ENCODE results near the gene MYO9A. TPM values are rescaled to one million over a fixed set of nuclear protein-coding genes. Genes with fewer than 3 reads are reported as not detected.
"Not testable (repeated sequence)": the region's sequence is repeated elsewhere in the genome, so short reads cannot be mapped to it uniquely, and the experiment has no call there.

The MYO9A gene
- total and polyA plus RNA-seq, 11 donors: 3.2 to 33.9 (median 29.9) TPM

- DNase-seq (no peak), ATAC-seq (no peak)
- H3K4me1 ChIP-seq: peaks cover 0 to 16% (median 7%) of the 10 kb centered on the region in 12 donors
- no peak overlapping the region for H3K4me3 ChIP-seq
- TF ChIP-seq POLR2A (IDR thresholded peaks at IDR 0.05): no peak
- TF ChIP-seq CTCF (IDR thresholded peaks at IDR 0.05): no peak
- intact Hi-C loops (cut with DNase I): loop anchor here in 2 of 10 donors (5.0 to 10.0 kb wide), 2 partner anchors 104 to 121 kb away; no protein-coding TSS in a partner anchor
- WGBS, 4 donors: 88 to 92% (median 89%) methylated on average over 7 of the region's 7 CpGs
- peaks cover 0 to 19% (median 0%) of the 10 kb centered on the region in 9 donors for H3K36me3 ChIP-seq
- no peak overlapping the region for H3K27ac ChIP-seq
- H3K9me3 ChIP-seq: peaks cover 0 to 10% (median 0%) of the 10 kb centered on the region in 12 donors
- no peaks in the 10 kb centered on the region for H3K27me3 ChIP-seq
Measured at GRCh38 chr15:72033711-72034110, 84.2 kb downstream of the MYO9A start.

GRCh38 chr15:72033285-72033684 is 84.7 kb downstream of the MYO9A start:
- intact Hi-C loops (cut with DNase I): loop anchor here in 2 of 10 donors (5.0 to 10.0 kb wide), 2 partner anchors 104 to 122 kb away; no protein-coding TSS in a partner anchor

GRCh38 chr15:72021604-72022003 is 96.3 kb downstream of the MYO9A start:
- Histone ChIP-seq H3K27ac (no peak overlapping the region), H3K27me3 (no peaks in the 10 kb centered on the region), H3K4me3 (no peak overlapping the region), H3K9me3 (peaks cover 0 to 9% (median 0%) of the 10 kb centered on the region in 12 donors), H3K36me3 (peaks cover 0 to 43% (median 20%) of the 10 kb centered on the region in 9 donors), H3K4me1 (no peaks in the 10 kb centered on the region)
- 76 to 84% (median 81%) methylated on average over 2 of the region's 2 CpGs for WGBS, 4 donors
- ATAC-seq (no peak), DNase-seq (no peak)
- intact Hi-C loops (cut with DNase I): loop anchor here in 1 of 10 donors (10.0 kb wide), 1 partner anchor 133 kb away; no protein-coding TSS in a partner anchor
- TF ChIP-seq POLR2A (IDR thresholded peaks at IDR 0.05): no peak
- no peak for TF ChIP-seq CTCF (IDR thresholded peaks at IDR 0.05)

More at GRCh38 chr15:72033285-72033684, 84.7 kb downstream of the MYO9A start:
- no peaks in the 10 kb centered on the region for H3K27me3 ChIP-seq
- DNase-seq (no peak), ATAC-seq (no peak)
- no peak overlapping the region for H3K27ac ChIP-seq
- peaks cover 0 to 10% (median 0%) of the 10 kb centered on the region in 12 donors for H3K9me3 ChIP-seq
- H3K4me1 ChIP-seq: peaks cover 0 to 16% (median 7%) of the 10 kb centered on the region in 12 donors
- no peak overlapping the region for H3K4me3 ChIP-seq
- TF ChIP-seq POLR2A (IDR thresholded peaks at IDR 0.05): no peak
- TF ChIP-seq CTCF (IDR thresholded peaks at IDR 0.05): no peak
- H3K36me3 ChIP-seq: peaks cover 0 to 19% (median 0%) of the 10 kb centered on the region in 9 donors
- 34 to 45% (median 38%) methylated on average over 3 of the region's 3 CpGs for WGBS, 4 donors

GRCh38 chr15:72020799-72021198 is 97.2 kb downstream of the MYO9A start:
- no peak for ATAC-seq
- Histone ChIP-seq H3K4me3 (no peak overlapping the region), H3K36me3 (peaks cover 0 to 49% (median 20%) of the 10 kb centered on the region in 9 donors), H3K27ac (no peak overlapping the region), H3K27me3 (no peaks in the 10 kb centered on the region), H3K9me3 (peaks cover 0 to 9% (median 0%) of the 10 kb centered on the region in 12 donors), H3K4me1 (no peaks in the 10 kb centered on the region)
- TF ChIP-seq CTCF (IDR thresholded peaks at IDR 0.05) (no peak), POLR2A (IDR thresholded peaks at IDR 0.05) (no peak)
- no peak for DNase-seq
- 78 to 93% (median 93%) methylated on average over 1 of the region's 1 CpG for WGBS, 4 donors
- intact Hi-C loops (cut with DNase I): loop anchor here in 1 of 10 donors (10.0 kb wide), 1 partner anchor 134 kb away; no protein-coding TSS in a partner anchor

GRCh38 chr15:72014555-72014954 is 103.4 kb downstream of the MYO9A start:
- WGBS, 4 donors: 96 to 98% (median 98%) methylated on average over 3 of the region's 3 CpGs
- H3K4me3 ChIP-seq; intact Hi-C loops (cut with DNase I); ATAC-seq; H3K4me1 ChIP-seq; H3K9me3 ChIP-seq; H3K27me3 ChIP-seq; H3K27ac ChIP-seq; DNase-seq: not testable (repeated sequence)
- peaks cover 0 to 53% (median 10%) of the 10 kb centered on the region in 9 donors for H3K36me3 ChIP-seq

Measured in heart left ventricle (tissue), 16 donors.